H1 (cell line): ENCODE data around the gene VGLL3.

Experiments used
- BACH1 ChIP-seq: IDR thresholded peaks from 2 replicates; pipeline ENCODE4 v1.6.1; 2012; ENCODE audit warnings: low read length, improper control_type of control experiment
- BCL11A ChIP-seq, 2 experiments: IDR thresholded peaks; one replicate each; pipeline ENCODE4 v1.6.1; 2011; ENCODE audit warnings: low read depth in 2 of 2, low read length in 2 of 2, mild to moderate bottlenecking in 2 of 2
- CHD2 ChIP-seq: IDR thresholded peaks from 2 replicates; pipeline ENCODE4 v1.6.1; 2012; ENCODE audit warnings: low read length, improper control_type of control experiment
- JUND ChIP-seq: IDR thresholded peaks from 2 replicates; pipeline ENCODE4 v1.6.1; 2011; ENCODE audit warnings: mild to moderate bottlenecking, improper control_type of control experiment, low read length
- KDM5A ChIP-seq: fragments of 200-600 bp; IDR thresholded peaks from 2 replicates; pipeline ENCODE4 v1.7.1; 2012; ENCODE audit warnings: mild to moderate bottlenecking, low read length, inconsistent platforms, mixed read lengths
- NRF1 ChIP-seq: IDR thresholded peaks from 2 replicates; pipeline ENCODE4 v1.6.1; 2011; ENCODE audit warnings: mild to moderate bottlenecking, low read depth, low read length, improper control_type of control experiment
- POLR2A ChIP-seq, 2 experiments: IDR thresholded peaks; 1 replicate in 1 of 2; 2 replicates in 1 of 2; pipeline ENCODE4 v1.6.1; 2011; ENCODE audit warnings: low read depth in 2 of 2, low read length in 2 of 2, mild to moderate bottlenecking in 2 of 2; ENCODE audit errors: control extremely low read depth in 1 of 2
- SIN3A ChIP-seq, 2 experiments: IDR thresholded peaks in 1 of 2; conservative IDR thresholded peaks in 1 of 2; 2 replicates each; pipeline ENCODE4 v1.6.1; 2011 to 2012; ENCODE audit warnings: low read length in 2 of 2, improper control_type of control experiment in 1 of 2, low read depth in 1 of 2, mild to moderate bottlenecking in 1 of 2
- SIX5 ChIP-seq: IDR thresholded peaks from 2 replicates; pipeline ENCODE4 v1.6.1; 2011; ENCODE audit warnings: mild to moderate bottlenecking, low read depth, low read length
- TAF7 ChIP-seq: optimal IDR thresholded peaks from 2 replicates; pipeline ENCODE3; 2011; ENCODE audit warnings: low read depth, mild to moderate bottlenecking, inconsistent platforms, low read length, moderate library complexity, borderline replicate concordance
- TF ChIP-seq, protein P1 (sequence below), 3 experiments: IDR thresholded peaks; 1 replicate in 2 of 3; 2 replicates in 1 of 3; pipeline versions ENCODE4 v1.5.1 to v1.6.1; 2011; ENCODE audit warnings: low read length in 3 of 3, mild to moderate bottlenecking in 3 of 3, inconsistent platforms in 2 of 3, low read depth in 1 of 3, moderate library complexity in 1 of 3; ENCODE audit not compliant: insufficient read depth in 1 of 3; ENCODE audit errors: control extremely low read depth in 1 of 3
- TF ChIP-seq, protein P2 (sequence below): IDR thresholded peaks from 2 replicates; pipeline ENCODE4 v1.6.1; 2012; ENCODE audit warnings: low read length, inconsistent platforms
- TF ChIP-seq, protein P3 (sequence below): IDR thresholded peaks from 2 replicates; pipeline ENCODE4 v1.6.1; 2012; ENCODE audit warnings: inconsistent platforms

DNA sequence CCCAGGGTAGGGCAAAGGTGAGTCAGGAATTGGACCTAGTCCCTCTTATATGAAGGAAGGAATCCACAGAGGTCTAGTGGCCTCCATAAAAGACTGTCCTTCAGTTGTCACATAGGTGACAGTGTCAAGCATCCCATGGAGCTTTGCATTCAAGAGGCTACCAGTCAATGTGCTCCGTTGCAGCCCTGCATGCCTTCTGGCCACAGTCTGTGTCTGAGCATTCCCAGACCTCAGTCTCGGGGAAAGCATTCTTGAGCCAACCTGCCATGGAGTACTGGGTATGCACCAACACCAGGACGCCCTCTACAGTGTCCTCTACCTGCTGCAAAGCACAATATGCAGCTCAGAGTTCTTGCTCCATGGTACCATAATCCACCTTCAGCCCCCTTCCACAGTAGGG lies 46.7 kb upstream of the VGLL3 start:
- TF ChIP-seq CHD2 (no peak), NRF1 (no peak), SIX5 (no peak), TAF7 (no peak), BCL11A (IDR thresholded peaks at IDR 0.05; ENCODE audit: low read depth in 2 of 2, low read length in 2 of 2) (no peak), KDM5A (no peak), BACH1 (no peak), JUND (no peak), POLR2A (IDR thresholded peaks at IDR 0.05; ENCODE audit: control extremely low read depth in 1 of 2, low read depth in 2 of 2, low read length in 2 of 2) (no peak), SIN3A (conservative IDR thresholded peaks at IDR 0.05 in 1 of 2, IDR thresholded peaks at IDR 0.05 in 1 of 2; ENCODE audit: low read depth in 1 of 2, low read length in 2 of 2) (no peak)
- TF ChIP-seq, protein P1, sequence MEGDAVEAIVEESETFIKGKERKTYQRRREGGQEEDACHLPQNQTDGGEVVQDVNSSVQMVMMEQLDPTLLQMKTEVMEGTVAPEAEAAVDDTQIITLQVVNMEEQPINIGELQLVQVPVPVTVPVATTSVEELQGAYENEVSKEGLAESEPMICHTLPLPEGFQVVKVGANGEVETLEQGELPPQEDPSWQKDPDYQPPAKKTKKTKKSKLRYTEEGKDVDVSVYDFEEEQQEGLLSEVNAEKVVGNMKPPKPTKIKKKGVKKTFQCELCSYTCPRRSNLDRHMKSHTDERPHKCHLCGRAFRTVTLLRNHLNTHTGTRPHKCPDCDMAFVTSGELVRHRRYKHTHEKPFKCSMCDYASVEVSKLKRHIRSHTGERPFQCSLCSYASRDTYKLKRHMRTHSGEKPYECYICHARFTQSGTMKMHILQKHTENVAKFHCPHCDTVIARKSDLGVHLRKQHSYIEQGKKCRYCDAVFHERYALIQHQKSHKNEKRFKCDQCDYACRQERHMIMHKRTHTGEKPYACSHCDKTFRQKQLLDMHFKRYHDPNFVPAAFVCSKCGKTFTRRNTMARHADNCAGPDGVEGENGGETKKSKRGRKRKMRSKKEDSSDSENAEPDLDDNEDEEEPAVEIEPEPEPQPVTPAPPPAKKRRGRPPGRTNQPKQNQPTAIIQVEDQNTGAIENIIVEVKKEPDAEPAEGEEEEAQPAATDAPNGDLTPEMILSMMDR (IDR thresholded peaks at IDR 0.05; ENCODE audit: control extremely low read depth in 1 of 3, insufficient read depth in 1 of 3, low read depth in 1 of 3, low read length in 3 of 3) = peak in 1 of 3 experiments; percentile 5; a peak in 1 of 4 replicates
- TF ChIP-seq, protein P2, sequence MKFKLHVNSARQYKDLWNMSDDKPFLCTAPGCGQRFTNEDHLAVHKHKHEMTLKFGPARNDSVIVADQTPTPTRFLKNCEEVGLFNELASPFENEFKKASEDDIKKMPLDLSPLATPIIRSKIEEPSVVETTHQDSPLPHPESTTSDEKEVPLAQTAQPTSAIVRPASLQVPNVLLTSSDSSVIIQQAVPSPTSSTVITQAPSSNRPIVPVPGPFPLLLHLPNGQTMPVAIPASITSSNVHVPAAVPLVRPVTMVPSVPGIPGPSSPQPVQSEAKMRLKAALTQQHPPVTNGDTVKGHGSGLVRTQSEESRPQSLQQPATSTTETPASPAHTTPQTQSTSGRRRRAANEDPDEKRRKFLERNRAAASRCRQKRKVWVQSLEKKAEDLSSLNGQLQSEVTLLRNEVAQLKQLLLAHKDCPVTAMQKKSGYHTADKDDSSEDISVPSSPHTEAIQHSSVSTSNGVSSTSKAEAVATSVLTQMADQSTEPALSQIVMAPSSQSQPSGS = no peak
- TF ChIP-seq, protein P3, sequence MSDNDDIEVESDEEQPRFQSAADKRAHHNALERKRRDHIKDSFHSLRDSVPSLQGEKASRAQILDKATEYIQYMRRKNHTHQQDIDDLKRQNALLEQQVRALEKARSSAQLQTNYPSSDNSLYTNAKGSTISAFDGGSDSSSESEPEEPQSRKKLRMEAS = no peak
